MCF 10A (cell line): ENCODE data around the gene PLBD1. TPM values are rescaled to one million over a fixed set of nuclear protein-coding genes. Genes with fewer than 3 reads are reported as not detected.

ENCODE experiments used
- BruUV-seq: library from RNA; stranded (reverse); fragments of 400-500 nt; replicated peaks from 2 replicates; lab custom pipeline; 2021; lab: Mats Ljungman, UMichigan
- CTCF ChIA-PET: fragments of 300-600 bp; sonication (Branson Sonifier 250); formaldehyde crosslinking; extraction: SDS; loops from one replicate; lab custom pipeline; 2021; ENCODE audit warnings: antibody characterized with exemption, inconsistent platforms; lab: Yijun Ruan, JAX
- POLR2A ChIA-PET: fragments of 300-600, 350-650 bp; sonication (Branson Sonifier 250); formaldehyde crosslinking; extraction: SDS; loops from one replicate; lab custom pipeline; 2020; ENCODE audit warnings: antibody characterized with exemption, inconsistent platforms; lab: Yijun Ruan, JAX
- DNase-seq: peaks from one replicate; pipeline ENCODE4 v3.0.0-alpha.2; 2018; ENCODE audit not compliant: unreplicated experiment
- H3K27ac Mint-ChIP-seq: one replicate; pipeline ENCODE4 v1.8.0; 2022; ENCODE audit warnings: mild to moderate bottlenecking, low read depth, mixed read lengths; ENCODE audit not compliant: unreplicated experiment
- H3K27me3 Mint-ChIP-seq: one replicate; pipeline ENCODE4 v1.8.0; 2022; ENCODE audit warnings: mixed read lengths; ENCODE audit not compliant: insufficient read depth, unreplicated experiment
- H3K36me3 Mint-ChIP-seq: one replicate; pipeline ENCODE4 v1.8.0; 2022; ENCODE audit warnings: mild to moderate bottlenecking, moderate library complexity, mixed read lengths; ENCODE audit not compliant: insufficient read depth, unreplicated experiment
- H3K4me1 Mint-ChIP-seq: one replicate; pipeline ENCODE4 v1.8.0; 2022; ENCODE audit warnings: mixed read lengths; ENCODE audit not compliant: insufficient read depth, unreplicated experiment
- H3K4me3 Mint-ChIP-seq: one replicate; pipeline ENCODE4 v1.8.0; 2022; ENCODE audit warnings: mild to moderate bottlenecking, moderate library complexity, mixed read lengths; ENCODE audit not compliant: unreplicated experiment
- H3K9me3 Mint-ChIP-seq: one replicate; pipeline ENCODE4 v1.8.0; 2022; ENCODE audit warnings: mixed read lengths; ENCODE audit not compliant: unreplicated experiment
- intact Hi-C: fragments of 100-400 bp; cut with micrococcal nuclease; formaldehyde crosslinking; loops from 2 replicates; pipeline ENCODE4 v1.14.1; 2022
- total RNA-seq: library from RNA; stranded (reverse); gene quantifications from 2 replicates; pipeline ENCODE4 v1.2.3, GENCODE V29; 2022
- TF ChIP-seq, protein P1 (sequence below): fragments of 200-600 bp; IDR thresholded peaks from one replicate; pipeline ENCODE4 v1.8.0; 2022; ENCODE audit warnings: antibody characterized with exemption, mild to moderate bottlenecking; ENCODE audit not compliant: unreplicated experiment

PLBD1 gene
- total RNA-seq, 1 experiment from 2014 or later: not detected

DNA sequence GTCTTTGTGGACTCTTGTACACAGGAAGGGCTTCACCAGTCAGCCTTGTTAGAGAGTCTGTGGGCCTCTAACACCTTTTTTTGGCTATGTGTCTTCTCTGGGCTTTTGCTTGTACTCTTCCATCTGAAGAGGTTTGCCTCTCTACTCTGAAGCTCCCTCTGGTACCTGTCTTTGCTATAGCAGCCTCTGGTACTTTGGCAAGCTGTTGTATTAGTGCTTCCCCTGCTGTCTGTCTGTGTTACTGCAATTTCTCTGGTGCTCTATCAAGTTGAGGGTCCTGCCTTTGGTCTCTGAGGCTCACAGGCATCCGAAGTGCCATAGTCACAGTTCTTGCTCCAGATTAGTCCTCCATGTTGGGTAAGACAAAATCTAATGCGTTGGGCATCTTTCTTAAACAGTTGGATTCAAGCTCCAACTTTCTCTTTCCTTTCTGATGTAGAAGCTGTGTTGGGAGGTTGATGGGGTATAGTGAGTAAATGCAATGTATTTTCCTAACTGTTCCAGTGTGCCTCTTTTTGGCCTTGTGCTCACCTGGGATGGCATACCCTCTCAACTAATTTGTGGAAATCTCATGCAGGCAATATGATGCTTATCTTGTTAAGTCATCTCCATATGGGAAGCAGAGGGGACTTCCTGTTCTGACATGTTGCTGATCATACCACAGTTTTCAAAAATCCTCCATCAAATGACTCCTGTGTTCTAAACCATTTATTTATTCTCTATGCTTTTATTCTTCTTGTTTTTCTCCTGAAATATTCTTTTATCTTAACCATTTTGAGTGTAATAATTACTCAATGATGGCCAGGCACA lies 113.4 kb downstream of the PLBD1 start:
- ChIA-PET POLR2A (interaction anchor here (0.9 kb wide), 1 partner anchor 88 kb away, joined by 6 read pairs; no protein-coding TSS in a partner anchor), CTCF (interaction anchor here (0.6 to 3.2 kb wide), 17 partner anchors 9 to 1729 kb away, joined by 3 to 13 read pairs (median 3); no protein-coding TSS in a partner anchor)
- Mint-ChIP-seq H3K27ac (no peak overlapping the region), H3K9me3 (no peaks in the 10 kb centered on the region), H3K36me3 (peaks cover 58% of the 10 kb centered on the region), H3K4me3 (no peak overlapping the region), H3K27me3 (no peaks in the 10 kb centered on the region), H3K4me1 (peaks cover 7% of the 10 kb centered on the region)
- TF ChIP-seq, protein P1, sequence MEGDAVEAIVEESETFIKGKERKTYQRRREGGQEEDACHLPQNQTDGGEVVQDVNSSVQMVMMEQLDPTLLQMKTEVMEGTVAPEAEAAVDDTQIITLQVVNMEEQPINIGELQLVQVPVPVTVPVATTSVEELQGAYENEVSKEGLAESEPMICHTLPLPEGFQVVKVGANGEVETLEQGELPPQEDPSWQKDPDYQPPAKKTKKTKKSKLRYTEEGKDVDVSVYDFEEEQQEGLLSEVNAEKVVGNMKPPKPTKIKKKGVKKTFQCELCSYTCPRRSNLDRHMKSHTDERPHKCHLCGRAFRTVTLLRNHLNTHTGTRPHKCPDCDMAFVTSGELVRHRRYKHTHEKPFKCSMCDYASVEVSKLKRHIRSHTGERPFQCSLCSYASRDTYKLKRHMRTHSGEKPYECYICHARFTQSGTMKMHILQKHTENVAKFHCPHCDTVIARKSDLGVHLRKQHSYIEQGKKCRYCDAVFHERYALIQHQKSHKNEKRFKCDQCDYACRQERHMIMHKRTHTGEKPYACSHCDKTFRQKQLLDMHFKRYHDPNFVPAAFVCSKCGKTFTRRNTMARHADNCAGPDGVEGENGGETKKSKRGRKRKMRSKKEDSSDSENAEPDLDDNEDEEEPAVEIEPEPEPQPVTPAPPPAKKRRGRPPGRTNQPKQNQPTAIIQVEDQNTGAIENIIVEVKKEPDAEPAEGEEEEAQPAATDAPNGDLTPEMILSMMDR: peak; percentile 38
- BruUV-seq: no TSS peak
- intact Hi-C loops: loop anchor here (1.0 to 2.0 kb wide), 2 partner anchors 87 to 216 kb away; no protein-coding TSS in a partner anchor
- peak; percentile 55 for DNase-seq

Other genes starting within 250 kb of the PLBD1 start
- gene ATF7IP, start 202.2 kb downstream of the PLBD1 start, total RNA-seq: 29.4 and 33.1 TPM in 2 replicates
- not detected in 2 replicates for gene GUCY2C, start 128.7 kb upstream of the PLBD1 start, total RNA-seq
- 51.3 and 56.6 TPM in 2 replicates for gene WBP11, start 235.6 kb upstream of the PLBD1 start, total RNA-seq
- gene C12orf60, start 235.8 kb upstream of the PLBD1 start, total RNA-seq: 2.2 and 2.6 TPM in 2 replicates
- 0.20 TPM in 1 of 2 replicates, not detected in the other for gene SMCO3, start 246.3 kb upstream of the PLBD1 start, total RNA-seq